Measurements from ENCODE around the gene PRPH2.

Gene PRPH2

GRCh38 chr6:42694586-42694985, 27.8 kb downstream of the PRPH2 start:
- H3K4me3 ChIP-seq (ENCODE audit: low read depth, low read length): no peak overlapping the region
- no peak for DNase-seq (ENCODE audit: low read depth)
- TF ChIP-seq CTCF (IDR thresholded peaks at IDR 0.05; ENCODE audit: low read depth, low read length, missing control alignments): no peak
- in situ Hi-C loops (cut with HindIII; ENCODE audit: low sequenced_read_pairs): loop anchor here (5.0 kb wide), 2 partner anchors 47 to 88 kb away; partner anchors contain the start of gene BICRAL

GRCh38 chr6:42693725-42694323, 28.6 kb downstream of the PRPH2 start:
- no peak overlapping the region for H3K4me3 ChIP-seq (ENCODE audit: low read depth, low read length)
- DNase-seq (ENCODE audit: low read depth): no peak
- in situ Hi-C loops (cut with HindIII; ENCODE audit: low sequenced_read_pairs): loop anchor here (5.0 kb wide), 2 partner anchors 47 to 88 kb away; partner anchors contain the start of gene BICRAL
- no peak for TF ChIP-seq CTCF (IDR thresholded peaks at IDR 0.05; ENCODE audit: low read depth, low read length, missing control alignments)

DNA sequence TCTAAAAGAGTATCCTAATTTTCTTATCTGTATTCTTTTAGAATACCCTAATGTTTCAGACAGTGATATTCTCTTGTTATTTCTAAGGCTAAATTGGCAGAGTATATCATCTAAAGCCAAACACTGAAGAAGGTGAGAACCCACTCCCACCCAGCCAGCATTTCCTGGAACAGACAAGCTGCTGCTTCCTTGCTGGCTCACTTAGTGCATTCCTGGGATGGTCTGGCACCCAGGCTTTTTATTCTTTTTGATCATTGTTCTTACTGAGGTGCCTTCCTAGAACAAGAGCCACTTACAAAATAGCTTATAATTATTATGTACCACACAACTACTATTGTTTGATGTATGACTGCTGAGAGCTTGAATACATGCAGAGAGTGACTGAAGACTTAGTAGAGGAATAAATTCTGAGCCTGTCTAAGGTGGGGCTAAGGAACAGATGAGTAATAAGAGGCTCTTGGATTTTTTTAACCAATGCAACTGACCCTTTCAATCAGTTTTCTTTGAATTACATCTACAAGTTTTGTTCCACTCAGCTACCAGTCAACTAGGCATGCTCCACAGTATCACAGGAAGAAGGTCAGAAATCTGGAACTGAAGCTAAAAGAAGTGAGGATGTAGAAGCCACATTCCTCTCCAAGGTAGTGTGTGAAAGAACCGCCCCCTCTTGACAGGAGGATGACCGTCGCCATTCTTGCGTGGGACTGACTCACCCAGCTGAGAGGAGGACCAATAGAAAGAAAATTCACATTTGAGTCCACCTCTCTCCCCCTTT, 30.1 kb downstream of the PRPH2 start:
- TF ChIP-seq CTCF (IDR thresholded peaks at IDR 0.05; ENCODE audit: low read depth, low read length, missing control alignments): no peak
- in situ Hi-C loops (cut with HindIII; ENCODE audit: low sequenced_read_pairs): loop anchor here (5.0 kb wide), 2 partner anchors 45 to 90 kb away; partner anchors contain the start of gene BICRAL
- no peak overlapping the region for H3K4me3 ChIP-seq (ENCODE audit: low read depth, low read length)
- no peak for DNase-seq (ENCODE audit: low read depth)

DNA sequence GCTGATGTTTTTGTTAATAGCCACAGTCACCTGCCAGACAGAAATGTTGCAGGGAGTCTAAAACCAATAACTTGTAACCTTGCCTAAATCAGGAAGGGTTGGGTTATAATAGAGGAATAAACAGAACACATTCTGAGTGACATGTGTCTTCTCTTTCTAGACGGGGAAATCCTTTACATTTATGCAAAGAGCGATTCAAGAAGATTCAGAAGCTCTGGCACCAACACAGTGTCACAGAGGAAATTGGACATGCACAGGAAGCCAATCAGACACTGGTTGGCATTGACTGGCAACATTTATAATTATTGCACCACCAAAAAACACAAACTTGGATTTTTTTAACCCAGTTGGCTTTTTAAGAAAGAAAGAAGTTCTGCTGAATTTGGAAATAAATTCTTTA, 31.5 kb downstream of the PRPH2 start:
- H3K4me3 ChIP-seq (ENCODE audit: low read depth, low read length): no peak overlapping the region
- no peak for DNase-seq (ENCODE audit: low read depth)
- TF ChIP-seq CTCF (IDR thresholded peaks at IDR 0.05; ENCODE audit: low read depth, low read length, missing control alignments): no peak
- in situ Hi-C loops (cut with HindIII; ENCODE audit: low sequenced_read_pairs): loop anchor here (5.0 kb wide), 2 partner anchors 44 to 91 kb away; partner anchors contain the start of gene BICRAL

- no peak for DNase-seq (ENCODE audit: low read depth)
- no peak for TF ChIP-seq CTCF (IDR thresholded peaks at IDR 0.05; ENCODE audit: low read depth, low read length, missing control alignments)
- H3K4me3 ChIP-seq (ENCODE audit: low read depth, low read length): no peak overlapping the region
- in situ Hi-C loops (cut with HindIII; ENCODE audit: low sequenced_read_pairs): loop anchor here (5.0 kb wide), 2 partner anchors 43 to 92 kb away; partner anchors contain the start of gene BICRAL
Measured at GRCh38 chr6:42690151-42690702, 32.2 kb downstream of the PRPH2 start.

GRCh38 chr6:42689371-42689770, 33.0 kb downstream of the PRPH2 start:
- no peak overlapping the region for H3K4me3 ChIP-seq (ENCODE audit: low read depth, low read length)
- no peak for TF ChIP-seq CTCF (IDR thresholded peaks at IDR 0.05; ENCODE audit: low read depth, low read length, missing control alignments)
- no peak for DNase-seq (ENCODE audit: low read depth)
- in situ Hi-C loops (cut with HindIII; ENCODE audit: low sequenced_read_pairs): no loop called here
